ENCODE measurements around the gene TYMS. TPM values are rescaled to one million over a fixed set of nuclear protein-coding genes. Genes with fewer than 3 reads are reported as not detected.

The TYMS gene
- total RNA-seq, 1 experiment from 2014 or later = 149 TPM

DNA sequence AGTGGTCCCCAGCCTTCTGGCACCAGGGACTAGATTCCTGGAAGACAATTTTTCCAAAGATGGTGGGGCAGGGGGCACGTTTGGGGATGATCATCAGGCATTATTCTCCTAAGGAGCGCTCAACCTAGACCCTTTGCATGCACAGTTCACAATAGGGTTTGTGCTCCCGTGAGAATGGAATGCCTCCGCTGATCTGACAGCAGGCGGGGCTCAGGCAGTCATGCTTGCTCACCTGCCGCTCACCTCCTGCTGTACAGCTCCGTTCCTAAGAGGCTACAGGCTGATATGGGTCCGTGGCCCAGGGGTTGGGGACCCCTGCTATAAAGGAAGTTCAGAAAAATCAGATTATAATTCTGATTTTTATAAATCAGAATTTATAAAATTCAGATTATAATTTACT lies 22.3 kb upstream of the TYMS start:
- ChIA-PET CTCF (no interaction called here), POLR2A (ENCODE audit: unreplicated experiment) (no interaction called here)
- Histone ChIP-seq H3K27ac (no peak overlapping the region), H3K36me3 (ENCODE audit: low read depth) (no peaks in the 10 kb centered on the region), H2AFZ (no peak overlapping the region), H3K4me1 (replicated peaks; ENCODE audit: insufficient read depth) (no peaks in the 10 kb centered on the region), H3F3A (ENCODE audit: insufficient read depth, low read depth) (no peaks in the 10 kb centered on the region), H3K79me2 (ENCODE audit: low read depth) (no peaks in the 10 kb centered on the region), H4K20me1 (ENCODE audit: insufficient read depth) (no peaks in the 10 kb centered on the region), H3K9me3 (ENCODE audit: insufficient read depth, low read depth) (no peaks in the 10 kb centered on the region), H3K4me3 (no peak overlapping the region), H3K4me2 (no peak overlapping the region), H3K9me2 (ENCODE audit: insufficient read depth) (no peaks in the 10 kb centered on the region), H3K27me3 (ENCODE audit: insufficient read depth, low read depth) (no peaks in the 10 kb centered on the region)
- BruUV-seq (replicated peaks) = no TSS peak
- intact Hi-C loops (cut with micrococcal nuclease; ENCODE audit: unreplicated experiment) = no loop called here
- DNase-seq = no peak
- TF ChIP-seq EZH2 (IDR thresholded peaks at IDR 0.05; ENCODE audit: low read depth) = no peak
- TF ChIP-seq, protein P1, sequence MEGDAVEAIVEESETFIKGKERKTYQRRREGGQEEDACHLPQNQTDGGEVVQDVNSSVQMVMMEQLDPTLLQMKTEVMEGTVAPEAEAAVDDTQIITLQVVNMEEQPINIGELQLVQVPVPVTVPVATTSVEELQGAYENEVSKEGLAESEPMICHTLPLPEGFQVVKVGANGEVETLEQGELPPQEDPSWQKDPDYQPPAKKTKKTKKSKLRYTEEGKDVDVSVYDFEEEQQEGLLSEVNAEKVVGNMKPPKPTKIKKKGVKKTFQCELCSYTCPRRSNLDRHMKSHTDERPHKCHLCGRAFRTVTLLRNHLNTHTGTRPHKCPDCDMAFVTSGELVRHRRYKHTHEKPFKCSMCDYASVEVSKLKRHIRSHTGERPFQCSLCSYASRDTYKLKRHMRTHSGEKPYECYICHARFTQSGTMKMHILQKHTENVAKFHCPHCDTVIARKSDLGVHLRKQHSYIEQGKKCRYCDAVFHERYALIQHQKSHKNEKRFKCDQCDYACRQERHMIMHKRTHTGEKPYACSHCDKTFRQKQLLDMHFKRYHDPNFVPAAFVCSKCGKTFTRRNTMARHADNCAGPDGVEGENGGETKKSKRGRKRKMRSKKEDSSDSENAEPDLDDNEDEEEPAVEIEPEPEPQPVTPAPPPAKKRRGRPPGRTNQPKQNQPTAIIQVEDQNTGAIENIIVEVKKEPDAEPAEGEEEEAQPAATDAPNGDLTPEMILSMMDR (conservative IDR thresholded peaks at IDR 0.05) = no peak

DNA sequence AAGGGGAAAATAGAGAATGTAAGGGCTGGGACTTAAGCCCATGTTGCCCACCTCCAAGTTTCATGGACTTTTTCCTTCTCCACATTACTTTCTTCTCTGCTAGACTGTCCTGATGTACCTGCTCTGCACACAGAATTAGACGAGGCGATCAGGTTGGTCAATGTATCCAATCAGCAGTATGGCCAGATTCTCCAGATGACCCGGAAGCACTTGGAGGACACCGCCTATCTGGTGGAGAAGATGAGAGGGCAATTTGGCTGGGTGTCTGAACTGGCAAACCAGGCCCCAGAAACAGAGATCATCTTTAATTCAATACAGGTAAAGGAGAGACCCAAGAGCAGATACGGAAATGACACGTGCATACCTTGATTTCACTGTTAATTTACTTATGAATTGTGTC lies 16.2 kb upstream of the TYMS start:
- Histone ChIP-seq H3K4me3 (no peak overlapping the region), H3K4me2 (no peak overlapping the region), H3K9me2 (ENCODE audit: insufficient read depth) (no peaks in the 10 kb centered on the region), H4K20me1 (ENCODE audit: insufficient read depth) (no peaks in the 10 kb centered on the region), H3K9me3 (ENCODE audit: insufficient read depth, low read depth) (no peaks in the 10 kb centered on the region), H3K79me2 (ENCODE audit: low read depth) (no peaks in the 10 kb centered on the region), H3K36me3 (ENCODE audit: low read depth) (no peaks in the 10 kb centered on the region), H3F3A (ENCODE audit: insufficient read depth, low read depth) (no peaks in the 10 kb centered on the region), H3K4me1 (replicated peaks; ENCODE audit: insufficient read depth) (no peaks in the 10 kb centered on the region), H3K27me3 (ENCODE audit: insufficient read depth, low read depth) (no peaks in the 10 kb centered on the region), H3K27ac (no peak overlapping the region), H2AFZ (no peak overlapping the region)
- no TSS peak for BruUV-seq (replicated peaks)
- intact Hi-C loops (cut with micrococcal nuclease; ENCODE audit: unreplicated experiment) = no loop called here
- DNase-seq = no peak
- no peak for TF ChIP-seq EZH2 (IDR thresholded peaks at IDR 0.05; ENCODE audit: low read depth)
- TF ChIP-seq, protein P1 (conservative IDR thresholded peaks at IDR 0.05) = no peak
- ChIA-PET CTCF (no interaction called here), POLR2A (ENCODE audit: unreplicated experiment) (no interaction called here)

DNA sequence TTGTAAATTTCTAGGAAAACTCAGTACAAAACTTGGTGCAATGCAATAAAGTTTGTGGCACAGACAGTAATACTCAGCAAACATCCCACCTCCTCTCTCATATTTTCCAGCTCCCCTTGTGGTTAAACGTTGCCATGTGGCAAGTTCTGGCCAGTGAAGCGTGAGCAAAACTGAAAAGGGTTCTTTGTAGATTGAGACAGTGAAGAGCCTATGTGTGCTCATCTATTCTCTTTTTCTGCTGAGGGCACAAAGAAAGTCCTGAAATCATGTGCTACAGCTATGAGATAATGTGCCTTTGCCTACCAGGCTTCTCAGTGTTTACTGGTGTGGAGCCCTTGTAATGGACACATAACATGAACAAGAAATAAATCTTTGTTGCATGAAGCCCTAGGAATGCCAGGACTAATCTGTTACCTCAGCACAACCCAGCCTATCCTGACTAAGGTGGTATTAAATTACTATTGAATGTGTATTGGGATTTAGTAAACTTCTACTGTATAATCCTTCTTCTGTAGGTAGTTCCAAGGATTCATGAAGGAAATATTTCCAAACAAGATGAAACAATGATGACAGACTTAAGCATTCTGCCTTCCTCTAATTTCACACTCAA lies 13.0 kb upstream of the TYMS start:
- TF ChIP-seq, protein P1 (conservative IDR thresholded peaks at IDR 0.05) = no peak; the same call in 1 of the 2 replicates
- TF ChIP-seq EZH2 (IDR thresholded peaks at IDR 0.05; ENCODE audit: low read depth) = no peak
- intact Hi-C loops (cut with micrococcal nuclease; ENCODE audit: unreplicated experiment) = no loop called here
- Histone ChIP-seq H3K36me3 (ENCODE audit: low read depth) (no peaks in the 10 kb centered on the region), H4K20me1 (ENCODE audit: insufficient read depth) (no peaks in the 10 kb centered on the region), H3K4me2 (no peak overlapping the region), H3K4me3 (no peak overlapping the region), H2AFZ (no peak overlapping the region; the same call in 1 of the 2 replicates), H3K9me2 (ENCODE audit: insufficient read depth) (no peaks in the 10 kb centered on the region), H3K27me3 (ENCODE audit: insufficient read depth, low read depth) (no peaks in the 10 kb centered on the region), H3K9me3 (ENCODE audit: insufficient read depth, low read depth) (no peaks in the 10 kb centered on the region), H3F3A (ENCODE audit: insufficient read depth, low read depth) (no peaks in the 10 kb centered on the region), H3K4me1 (replicated peaks; ENCODE audit: insufficient read depth) (no peaks in the 10 kb centered on the region; the same call in 1 of the 2 replicates), H3K27ac (no peak overlapping the region), H3K79me2 (ENCODE audit: low read depth) (no peaks in the 10 kb centered on the region)
- POLR2A ChIA-PET (ENCODE audit: unreplicated experiment) = no interaction called here
- CTCF ChIA-PET = no interaction called here
- no TSS peak for BruUV-seq (replicated peaks)
- DNase-seq = no peak
